Breast epithelium (tissue), 3 donors: ENCODE measurements around the gene BMP10.

Source experiments
- CTCF ChIP-seq, 3 donors: fragments of 450-650 bp; IDR thresholded peaks; one replicate each; pipeline ENCODE4 v1.5.1; 2016 to 2017; ENCODE audit warnings: antibody characterized with exemption in 3 of 3, mild to moderate bottlenecking in 3 of 3, moderate library complexity in 3 of 3
- POLR2A ChIP-seq: fragments of 450-650 bp; IDR thresholded peaks from one replicate; pipeline ENCODE4 v1.6.1; 2016; ENCODE audit warnings: antibody characterized with exemption, mild to moderate bottlenecking, moderate library complexity
- POLR2AphosphoS5 ChIP-seq, 3 donors: sonication (generic); formaldehyde crosslinking; IDR thresholded peaks; one replicate each; pipeline ENCODE4 v1.6.1; 2017; ENCODE audit warnings: antibody characterized with exemption in 3 of 3

GRCh38 chr2:68838641-68839040, 32.6 kb downstream of the BMP10 start:
- TF ChIP-seq POLR2AphosphoS5 (IDR thresholded peaks at IDR 0.05): no peak
- TF ChIP-seq CTCF (IDR thresholded peaks at IDR 0.05): no peak
- TF ChIP-seq POLR2A: no peak
